H1 (cell line): ENCODE results near the gene FRMD5. TPM values are rescaled to one million over a fixed set of nuclear protein-coding genes. Genes with fewer than 3 reads are reported as not detected.

Source experiments
- BACH1 ChIP-seq: IDR thresholded peaks from 2 replicates; pipeline ENCODE4 v1.6.1; 2012; ENCODE audit warnings: low read length, improper control_type of control experiment
- CREB1 ChIP-seq: IDR thresholded peaks from 2 replicates; pipeline ENCODE4 v1.6.1; 2012; ENCODE audit warnings: inconsistent platforms
- FOSL1 ChIP-seq: IDR thresholded peaks from 2 replicates; pipeline ENCODE4 v1.6.1; 2011; ENCODE audit warnings: mild to moderate bottlenecking, low read depth, low read length, moderate library complexity; ENCODE audit not compliant: insufficient read depth
- HDAC6 ChIP-seq: IDR thresholded peaks from one replicate; pipeline ENCODE4 v1.7.1; 2012; ENCODE audit warnings: low read depth, mild to moderate bottlenecking, inconsistent platforms, low read length, moderate library complexity
- KDM4A ChIP-seq: IDR thresholded peaks from one replicate; pipeline ENCODE4 v1.7.1; 2012; ENCODE audit warnings: low read depth, mild to moderate bottlenecking, moderate library complexity, low read length, inconsistent platforms; ENCODE audit not compliant: severe bottlenecking
- POLR2A ChIP-seq, 2 experiments: IDR thresholded peaks; 1 replicate in 1 of 2; 2 replicates in 1 of 2; pipeline ENCODE4 v1.6.1; 2011; ENCODE audit warnings: low read depth in 2 of 2, low read length in 2 of 2, mild to moderate bottlenecking in 2 of 2; ENCODE audit errors: control extremely low read depth in 1 of 2
- SP2 ChIP-seq: IDR thresholded peaks from 2 replicates; pipeline ENCODE4 v1.6.1; 2012; ENCODE audit warnings: mild to moderate bottlenecking, low read length, inconsistent platforms
- polyA plus RNA-seq, 7 experiments: library from polyadenylated mRNA; depleted of rRNA in 3 of 7; stranded (reverse) in 5 of 7; unstranded in 2 of 7; fragments of >200 nt in 5 of 7; fragments of 200-250 nt in 2 of 7; gene quantifications; 1 replicate in 5 of 7; 2 replicates in 1 of 7; 4 replicates in 1 of 7; pipeline versions ENCODE4 v1.2.1 to v1.2.3, GENCODE V29; 2011 to 2013; ENCODE audit warnings: missing spikeins in 2 of 7, mixed read lengths in 2 of 7
- total RNA-seq: library from RNA; stranded (reverse); fragmentation: NEBNext Ultra II Directional; extraction: Animal tissue kit (Norgen Biotek cat#: 25700); gene quantifications from 2 replicates; pipeline ENCODE4 v1.2.1, GENCODE V29; 2021
- TF ChIP-seq, protein P1 (sequence below): fragments of 300-600 bp; sonication (generic); IDR thresholded peaks from 2 replicates; pipeline ENCODE4 v1.7.1; 2012; ENCODE audit warnings: low read length, moderate library complexity, mild to moderate bottlenecking, inconsistent platforms; ENCODE audit not compliant: insufficient replicate concordance
- TF ChIP-seq, protein P2 (sequence below): IDR thresholded peaks from 2 replicates; pipeline ENCODE4 v1.6.1; 2011; ENCODE audit warnings: low read depth, mild to moderate bottlenecking, low read length; ENCODE audit not compliant: insufficient read depth

Gene FRMD5
- total and polyA plus RNA-seq, 2 of the 8 experiments (the other 6 are each of a cell fraction or from before 2014, with no cell fraction given), result 10.1 to 12.6 TPM

DNA sequence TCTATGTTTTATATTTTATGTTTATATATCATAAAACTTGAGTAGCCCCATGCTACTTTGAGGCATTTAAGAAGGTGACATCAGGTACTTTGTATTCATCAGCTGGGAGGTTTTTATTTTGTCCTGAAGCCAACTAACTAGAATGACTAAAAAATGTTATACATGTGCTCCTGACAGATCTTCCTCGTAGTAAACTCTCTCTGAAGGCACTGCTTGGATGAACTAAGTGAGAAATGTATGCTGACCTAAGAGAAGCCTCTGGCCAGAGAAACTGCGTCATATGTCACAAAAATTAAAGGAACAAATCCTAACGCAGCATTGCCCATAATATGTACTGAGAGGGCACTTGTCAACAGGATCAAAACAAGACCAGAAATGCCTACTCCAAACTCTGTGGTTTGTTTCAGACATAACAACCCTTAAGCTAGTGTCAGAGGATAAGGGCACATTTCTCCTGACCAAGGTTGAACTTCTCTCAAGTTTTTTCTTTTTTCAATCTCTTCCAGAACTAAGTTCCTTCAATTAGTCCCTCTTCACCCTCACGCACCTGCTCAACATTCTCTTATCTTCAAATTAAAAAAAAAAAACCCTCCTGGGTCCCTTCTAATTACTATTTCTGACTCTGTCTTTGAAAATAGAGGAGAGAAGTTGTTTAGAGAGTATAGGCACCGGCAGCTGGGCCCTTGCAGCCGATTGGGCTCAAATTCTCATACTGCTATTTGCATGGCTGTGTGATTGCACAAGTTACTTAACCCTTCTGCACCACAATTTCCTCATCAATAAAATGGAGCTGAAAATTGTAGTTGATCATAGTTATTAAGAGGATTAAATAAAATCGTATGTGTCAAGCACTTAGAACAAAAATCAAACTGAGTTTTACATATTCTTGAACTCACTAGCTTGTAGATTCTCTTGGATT is 159.0 kb downstream of the FRMD5 start (continued):
- TF ChIP-seq, protein P1, sequence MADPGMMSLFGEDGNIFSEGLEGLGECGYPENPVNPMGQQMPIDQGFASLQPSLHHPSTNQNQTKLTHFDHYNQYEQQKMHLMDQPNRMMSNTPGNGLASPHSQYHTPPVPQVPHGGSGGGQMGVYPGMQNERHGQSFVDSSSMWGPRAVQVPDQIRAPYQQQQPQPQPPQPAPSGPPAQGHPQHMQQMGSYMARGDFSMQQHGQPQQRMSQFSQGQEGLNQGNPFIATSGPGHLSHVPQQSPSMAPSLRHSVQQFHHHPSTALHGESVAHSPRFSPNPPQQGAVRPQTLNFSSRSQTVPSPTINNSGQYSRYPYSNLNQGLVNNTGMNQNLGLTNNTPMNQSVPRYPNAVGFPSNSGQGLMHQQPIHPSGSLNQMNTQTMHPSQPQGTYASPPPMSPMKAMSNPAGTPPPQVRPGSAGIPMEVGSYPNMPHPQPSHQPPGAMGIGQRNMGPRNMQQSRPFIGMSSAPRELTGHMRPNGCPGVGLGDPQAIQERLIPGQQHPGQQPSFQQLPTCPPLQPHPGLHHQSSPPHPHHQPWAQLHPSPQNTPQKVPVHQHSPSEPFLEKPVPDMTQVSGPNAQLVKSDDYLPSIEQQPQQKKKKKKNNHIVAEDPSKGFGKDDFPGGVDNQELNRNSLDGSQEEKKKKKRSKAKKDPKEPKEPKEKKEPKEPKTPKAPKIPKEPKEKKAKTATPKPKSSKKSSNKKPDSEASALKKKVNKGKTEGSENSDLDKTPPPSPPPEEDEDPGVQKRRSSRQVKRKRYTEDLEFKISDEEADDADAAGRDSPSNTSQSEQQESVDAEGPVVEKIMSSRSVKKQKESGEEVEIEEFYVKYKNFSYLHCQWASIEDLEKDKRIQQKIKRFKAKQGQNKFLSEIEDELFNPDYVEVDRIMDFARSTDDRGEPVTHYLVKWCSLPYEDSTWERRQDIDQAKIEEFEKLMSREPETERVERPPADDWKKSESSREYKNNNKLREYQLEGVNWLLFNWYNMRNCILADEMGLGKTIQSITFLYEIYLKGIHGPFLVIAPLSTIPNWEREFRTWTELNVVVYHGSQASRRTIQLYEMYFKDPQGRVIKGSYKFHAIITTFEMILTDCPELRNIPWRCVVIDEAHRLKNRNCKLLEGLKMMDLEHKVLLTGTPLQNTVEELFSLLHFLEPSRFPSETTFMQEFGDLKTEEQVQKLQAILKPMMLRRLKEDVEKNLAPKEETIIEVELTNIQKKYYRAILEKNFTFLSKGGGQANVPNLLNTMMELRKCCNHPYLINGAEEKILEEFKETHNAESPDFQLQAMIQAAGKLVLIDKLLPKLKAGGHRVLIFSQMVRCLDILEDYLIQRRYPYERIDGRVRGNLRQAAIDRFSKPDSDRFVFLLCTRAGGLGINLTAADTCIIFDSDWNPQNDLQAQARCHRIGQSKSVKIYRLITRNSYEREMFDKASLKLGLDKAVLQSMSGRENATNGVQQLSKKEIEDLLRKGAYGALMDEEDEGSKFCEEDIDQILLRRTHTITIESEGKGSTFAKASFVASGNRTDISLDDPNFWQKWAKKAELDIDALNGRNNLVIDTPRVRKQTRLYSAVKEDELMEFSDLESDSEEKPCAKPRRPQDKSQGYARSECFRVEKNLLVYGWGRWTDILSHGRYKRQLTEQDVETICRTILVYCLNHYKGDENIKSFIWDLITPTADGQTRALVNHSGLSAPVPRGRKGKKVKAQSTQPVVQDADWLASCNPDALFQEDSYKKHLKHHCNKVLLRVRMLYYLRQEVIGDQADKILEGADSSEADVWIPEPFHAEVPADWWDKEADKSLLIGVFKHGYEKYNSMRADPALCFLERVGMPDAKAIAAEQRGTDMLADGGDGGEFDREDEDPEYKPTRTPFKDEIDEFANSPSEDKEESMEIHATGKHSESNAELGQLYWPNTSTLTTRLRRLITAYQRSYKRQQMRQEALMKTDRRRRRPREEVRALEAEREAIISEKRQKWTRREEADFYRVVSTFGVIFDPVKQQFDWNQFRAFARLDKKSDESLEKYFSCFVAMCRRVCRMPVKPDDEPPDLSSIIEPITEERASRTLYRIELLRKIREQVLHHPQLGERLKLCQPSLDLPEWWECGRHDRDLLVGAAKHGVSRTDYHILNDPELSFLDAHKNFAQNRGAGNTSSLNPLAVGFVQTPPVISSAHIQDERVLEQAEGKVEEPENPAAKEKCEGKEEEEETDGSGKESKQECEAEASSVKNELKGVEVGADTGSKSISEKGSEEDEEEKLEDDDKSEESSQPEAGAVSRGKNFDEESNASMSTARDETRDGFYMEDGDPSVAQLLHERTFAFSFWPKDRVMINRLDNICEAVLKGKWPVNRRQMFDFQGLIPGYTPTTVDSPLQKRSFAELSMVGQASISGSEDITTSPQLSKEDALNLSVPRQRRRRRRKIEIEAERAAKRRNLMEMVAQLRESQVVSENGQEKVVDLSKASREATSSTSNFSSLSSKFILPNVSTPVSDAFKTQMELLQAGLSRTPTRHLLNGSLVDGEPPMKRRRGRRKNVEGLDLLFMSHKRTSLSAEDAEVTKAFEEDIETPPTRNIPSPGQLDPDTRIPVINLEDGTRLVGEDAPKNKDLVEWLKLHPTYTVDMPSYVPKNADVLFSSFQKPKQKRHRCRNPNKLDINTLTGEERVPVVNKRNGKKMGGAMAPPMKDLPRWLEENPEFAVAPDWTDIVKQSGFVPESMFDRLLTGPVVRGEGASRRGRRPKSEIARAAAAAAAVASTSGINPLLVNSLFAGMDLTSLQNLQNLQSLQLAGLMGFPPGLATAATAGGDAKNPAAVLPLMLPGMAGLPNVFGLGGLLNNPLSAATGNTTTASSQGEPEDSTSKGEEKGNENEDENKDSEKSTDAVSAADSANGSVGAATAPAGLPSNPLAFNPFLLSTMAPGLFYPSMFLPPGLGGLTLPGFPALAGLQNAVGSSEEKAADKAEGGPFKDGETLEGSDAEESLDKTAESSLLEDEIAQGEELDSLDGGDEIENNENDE, result no peak
- no peak for TF ChIP-seq FOSL1
- TF ChIP-seq, protein P2, sequence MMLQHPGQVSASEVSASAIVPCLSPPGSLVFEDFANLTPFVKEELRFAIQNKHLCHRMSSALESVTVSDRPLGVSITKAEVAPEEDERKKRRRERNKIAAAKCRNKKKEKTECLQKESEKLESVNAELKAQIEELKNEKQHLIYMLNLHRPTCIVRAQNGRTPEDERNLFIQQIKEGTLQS, result no peak
- TF ChIP-seq POLR2A (IDR thresholded peaks at IDR 0.05; ENCODE audit: control extremely low read depth in 1 of 2, low read depth in 2 of 2, low read length in 2 of 2), result no peak
- no peak for TF ChIP-seq HDAC6
- no peak for TF ChIP-seq KDM4A
- TF ChIP-seq BACH1, result no peak
- no peak for TF ChIP-seq SP2
- TF ChIP-seq CREB1, result no peak
